Coronary artery (tissue), 2 donors: ENCODE results near the gene VILL.

ENCODE experiments used
- DNase-seq: peaks from one replicate; pipeline ENCODE4 v3.0.0-alpha.2; 2017; ENCODE audit warnings: low spot score
- H3K27ac ChIP-seq, 2 donors: fragments of 200-600 bp; sonication (generic); one replicate each; pipeline ENCODE4 v1.5.1; 2016 to 2019
- H3K4me3 ChIP-seq: fragments of 200-600 bp; sonication (generic); 2 replicates; pipeline ENCODE4 v1.5.1; 2016; ENCODE audit warnings: mild to moderate bottlenecking, moderate library complexity
- TF ChIP-seq, protein P1 (sequence below): fragments of 200-600 bp; sonication (generic); IDR thresholded peaks from one replicate; pipeline ENCODE4 v1.5.1; 2019; ENCODE audit warnings: antibody characterized with exemption

Gene VILL

DNA sequence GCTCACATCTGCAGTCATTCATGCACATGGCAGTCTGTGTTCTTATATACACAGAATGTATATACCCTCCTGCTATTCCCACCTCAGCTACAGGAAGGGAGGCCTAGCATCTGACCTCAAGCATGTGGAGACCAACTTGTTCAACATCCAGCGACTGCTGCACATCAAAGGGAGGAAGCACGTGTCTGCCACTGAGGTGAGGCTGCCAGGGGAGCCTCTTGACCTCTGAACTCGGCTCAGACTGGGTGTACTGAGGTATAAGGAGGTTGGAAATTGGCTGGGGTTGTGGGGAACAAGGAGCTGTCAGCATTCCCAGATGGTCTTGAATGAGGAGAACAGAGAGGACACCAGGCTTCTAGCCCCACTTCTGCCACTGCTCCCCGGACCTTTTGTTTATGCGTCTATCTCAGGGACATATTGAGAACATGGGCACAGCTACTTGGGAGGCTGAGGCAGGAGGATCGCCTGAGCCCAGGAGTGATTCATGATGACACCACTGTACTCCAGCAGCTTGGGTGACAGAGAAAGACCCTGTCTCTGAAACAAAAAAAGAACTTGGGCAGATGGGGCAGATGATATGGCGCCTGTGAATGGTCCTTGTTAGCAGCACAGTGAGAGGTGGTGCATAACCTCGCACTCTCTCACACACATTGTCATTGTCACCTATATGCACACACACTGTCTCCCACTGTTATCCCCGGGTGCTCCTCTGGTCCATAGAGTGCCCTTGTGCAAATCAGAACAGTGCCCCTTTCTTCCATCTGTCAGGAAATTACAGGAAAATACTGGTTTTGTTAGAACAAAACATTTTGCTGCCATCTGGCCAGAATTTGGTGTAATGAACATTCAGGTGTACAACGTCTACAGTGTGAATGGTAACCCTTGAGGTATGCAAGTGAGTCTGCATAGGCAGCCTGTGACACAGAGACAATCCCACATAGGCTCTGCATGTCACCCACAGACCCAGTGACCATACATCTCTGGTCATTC, 5.4 kb downstream of the VILL start:
- Histone ChIP-seq H3K27ac (no peak overlapping the region), H3K4me3 (no peak overlapping the region)
- peak; percentile 66 for DNase-seq
- TF ChIP-seq, protein P1, sequence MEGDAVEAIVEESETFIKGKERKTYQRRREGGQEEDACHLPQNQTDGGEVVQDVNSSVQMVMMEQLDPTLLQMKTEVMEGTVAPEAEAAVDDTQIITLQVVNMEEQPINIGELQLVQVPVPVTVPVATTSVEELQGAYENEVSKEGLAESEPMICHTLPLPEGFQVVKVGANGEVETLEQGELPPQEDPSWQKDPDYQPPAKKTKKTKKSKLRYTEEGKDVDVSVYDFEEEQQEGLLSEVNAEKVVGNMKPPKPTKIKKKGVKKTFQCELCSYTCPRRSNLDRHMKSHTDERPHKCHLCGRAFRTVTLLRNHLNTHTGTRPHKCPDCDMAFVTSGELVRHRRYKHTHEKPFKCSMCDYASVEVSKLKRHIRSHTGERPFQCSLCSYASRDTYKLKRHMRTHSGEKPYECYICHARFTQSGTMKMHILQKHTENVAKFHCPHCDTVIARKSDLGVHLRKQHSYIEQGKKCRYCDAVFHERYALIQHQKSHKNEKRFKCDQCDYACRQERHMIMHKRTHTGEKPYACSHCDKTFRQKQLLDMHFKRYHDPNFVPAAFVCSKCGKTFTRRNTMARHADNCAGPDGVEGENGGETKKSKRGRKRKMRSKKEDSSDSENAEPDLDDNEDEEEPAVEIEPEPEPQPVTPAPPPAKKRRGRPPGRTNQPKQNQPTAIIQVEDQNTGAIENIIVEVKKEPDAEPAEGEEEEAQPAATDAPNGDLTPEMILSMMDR: no peak

DNA sequence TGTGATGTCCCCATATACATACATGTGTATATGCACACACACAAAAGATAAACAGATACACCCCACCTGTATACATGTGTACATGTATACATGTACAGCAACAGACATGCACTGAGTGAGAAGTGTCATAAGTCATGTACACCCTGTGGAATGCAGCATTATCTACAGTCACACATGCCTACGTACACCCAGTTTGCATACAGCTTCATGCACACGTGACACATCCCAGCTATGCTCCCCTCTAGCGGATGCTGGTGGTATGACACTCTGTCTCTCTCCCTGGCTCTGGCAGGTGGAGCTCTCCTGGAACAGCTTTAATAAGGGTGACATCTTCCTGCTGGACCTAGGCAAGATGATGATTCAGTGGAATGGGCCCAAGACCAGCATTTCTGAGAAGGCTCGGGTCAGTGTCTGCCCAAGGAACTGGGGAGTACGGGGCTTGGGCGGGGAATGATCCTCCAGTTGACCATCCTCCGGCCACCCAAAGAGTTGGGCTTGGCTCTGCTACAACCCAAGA, 6.3 kb downstream of the VILL start:
- peak overlapping the region in 1 of 2 donors; percentile 98 for H3K27ac ChIP-seq
- H3K4me3 ChIP-seq: no peak overlapping the region
- DNase-seq: no peak
- TF ChIP-seq, protein P1: peak; percentile 81

DNA sequence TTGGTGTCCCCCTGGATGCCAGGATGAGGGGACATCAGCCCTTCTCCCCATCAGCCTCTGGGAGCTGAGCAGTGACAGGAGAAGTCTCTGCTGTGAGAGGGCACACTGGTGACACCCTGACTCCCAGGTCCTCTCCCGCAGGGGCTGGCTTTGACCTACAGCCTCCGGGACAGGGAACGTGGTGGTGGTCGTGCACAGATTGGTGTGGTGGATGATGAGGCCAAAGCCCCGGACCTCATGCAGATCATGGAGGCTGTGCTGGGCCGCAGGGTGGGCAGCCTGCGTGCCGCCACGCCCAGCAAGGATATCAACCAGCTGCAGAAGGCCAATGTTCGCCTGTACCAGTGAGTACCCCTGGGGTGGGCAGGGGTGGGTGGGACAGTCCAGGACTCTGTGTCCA, 6.8 kb downstream of the VILL start:
- TF ChIP-seq, protein P1: no peak
- Histone ChIP-seq H3K4me3 (no peak overlapping the region), H3K27ac (peak overlapping the region in 1 of 2 donors; percentile 98)
- DNase-seq: no peak

DNA sequence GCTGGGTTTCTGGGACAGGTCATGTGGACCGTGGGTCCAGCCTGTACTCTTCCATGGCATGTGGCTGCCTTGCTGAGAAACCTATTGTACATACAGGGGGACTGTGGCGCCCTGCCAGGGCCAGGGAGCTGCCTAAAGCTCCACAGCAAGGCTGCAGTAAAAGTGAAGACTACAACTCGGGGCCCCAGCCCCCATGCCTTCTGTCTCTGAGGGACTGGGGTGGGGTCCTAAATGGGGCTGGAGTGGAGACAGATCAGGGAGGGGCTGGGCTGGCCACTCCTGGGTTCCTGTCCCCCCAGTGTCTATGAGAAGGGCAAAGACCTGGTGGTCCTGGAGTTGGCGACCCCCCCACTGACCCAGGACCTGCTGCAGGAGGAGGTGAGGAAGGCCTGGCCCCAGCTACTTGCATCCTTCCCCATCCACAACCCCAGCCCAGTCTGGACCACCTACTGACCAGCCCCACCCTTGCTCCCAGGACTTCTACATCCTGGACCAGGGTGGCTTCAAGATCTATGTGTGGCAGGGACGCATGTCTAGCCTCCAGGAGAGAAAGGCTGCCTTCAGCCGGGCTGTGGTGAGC, 7.3 kb downstream of the VILL start:
- H3K4me3 ChIP-seq: peak overlapping the region; percentile 84
- peak overlapping the region; percentile 89 to 98 for H3K27ac ChIP-seq
- TF ChIP-seq, protein P1: no peak
- DNase-seq: no peak

DNA sequence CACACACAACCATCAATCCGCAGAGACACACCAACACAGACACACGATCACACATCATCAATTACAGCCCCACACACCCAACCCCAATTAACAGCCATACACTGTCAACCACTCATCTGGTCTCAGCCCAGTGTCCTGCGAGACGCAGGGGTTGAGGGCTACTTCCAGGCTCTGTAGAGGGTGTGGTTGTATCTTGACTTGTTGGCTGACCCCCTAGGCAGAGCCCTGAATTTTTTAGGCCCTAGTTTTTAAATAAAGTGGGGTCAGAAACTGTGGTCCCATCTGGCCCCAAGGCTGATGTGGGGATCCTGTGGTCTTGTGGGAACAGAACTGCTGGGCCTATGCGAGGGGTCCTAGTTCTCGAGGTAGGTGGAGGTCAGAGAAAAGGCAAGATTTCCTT, 9.2 kb downstream of the VILL start:
- no peak overlapping the region for H3K4me3 ChIP-seq
- TF ChIP-seq, protein P1: no peak
- no peak for DNase-seq
- H3K27ac ChIP-seq: peak overlapping the region in 1 of 2 donors; percentile 98

DNA sequence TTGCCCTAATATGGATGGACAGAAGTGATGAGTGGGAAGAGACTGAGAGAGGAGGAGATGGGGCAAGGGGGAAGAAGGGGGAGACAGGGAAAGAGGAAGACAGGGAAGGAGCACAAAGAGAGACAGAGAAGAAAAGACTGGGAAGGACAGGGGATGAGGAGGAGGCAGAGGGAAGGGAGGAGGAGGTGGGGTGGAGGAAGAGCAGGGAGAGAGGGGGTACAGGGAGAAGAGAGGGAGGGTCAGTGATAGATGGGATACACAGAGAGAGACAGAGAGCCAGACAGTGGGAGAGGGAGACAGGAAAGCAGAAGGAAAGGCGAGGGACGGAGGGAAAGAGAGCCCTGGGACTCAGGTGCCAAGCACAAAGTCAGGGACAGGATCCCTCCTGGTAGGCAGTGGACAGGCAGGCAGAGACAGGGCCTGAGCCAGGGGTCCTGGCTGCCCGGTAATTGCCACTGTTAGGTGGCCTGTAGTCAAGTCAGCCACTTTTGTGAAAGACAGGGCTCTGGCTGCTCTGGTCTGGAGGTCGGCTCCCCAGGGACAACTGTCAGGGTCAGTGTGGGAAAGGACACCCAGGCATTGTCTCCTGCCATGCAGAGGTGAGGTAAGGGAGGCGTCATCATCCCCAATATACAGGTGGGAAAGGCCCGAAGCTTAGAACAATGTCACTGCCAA, 9.8 kb downstream of the VILL start:
- DNase-seq: no peak
- Histone ChIP-seq H3K4me3 (no peak overlapping the region), H3K27ac (no peak overlapping the region)
- TF ChIP-seq, protein P1: no peak
